Measurements from ENCODE around the gene PSMD2.

DNA sequence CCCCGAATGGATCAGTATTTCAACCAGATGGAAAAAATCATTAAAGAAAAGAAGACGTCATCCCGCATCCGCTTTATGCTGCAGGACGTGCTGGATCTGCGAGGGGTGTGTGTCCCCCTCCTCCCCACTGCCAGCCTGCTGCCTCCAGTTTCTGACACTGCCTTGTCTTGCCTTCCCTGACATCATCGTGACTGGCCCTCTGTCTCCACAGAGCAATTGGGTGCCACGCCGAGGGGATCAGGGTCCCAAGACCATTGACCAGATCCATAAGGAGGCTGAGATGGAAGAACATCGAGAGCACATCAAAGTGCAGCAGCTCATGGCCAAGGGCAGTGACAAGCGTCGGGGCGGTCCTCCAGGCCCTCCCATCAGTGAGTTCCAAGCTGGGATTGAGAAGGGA is 26.2 kb downstream of the PSMD2 start:
- TF ChIP-seq, protein P1, sequence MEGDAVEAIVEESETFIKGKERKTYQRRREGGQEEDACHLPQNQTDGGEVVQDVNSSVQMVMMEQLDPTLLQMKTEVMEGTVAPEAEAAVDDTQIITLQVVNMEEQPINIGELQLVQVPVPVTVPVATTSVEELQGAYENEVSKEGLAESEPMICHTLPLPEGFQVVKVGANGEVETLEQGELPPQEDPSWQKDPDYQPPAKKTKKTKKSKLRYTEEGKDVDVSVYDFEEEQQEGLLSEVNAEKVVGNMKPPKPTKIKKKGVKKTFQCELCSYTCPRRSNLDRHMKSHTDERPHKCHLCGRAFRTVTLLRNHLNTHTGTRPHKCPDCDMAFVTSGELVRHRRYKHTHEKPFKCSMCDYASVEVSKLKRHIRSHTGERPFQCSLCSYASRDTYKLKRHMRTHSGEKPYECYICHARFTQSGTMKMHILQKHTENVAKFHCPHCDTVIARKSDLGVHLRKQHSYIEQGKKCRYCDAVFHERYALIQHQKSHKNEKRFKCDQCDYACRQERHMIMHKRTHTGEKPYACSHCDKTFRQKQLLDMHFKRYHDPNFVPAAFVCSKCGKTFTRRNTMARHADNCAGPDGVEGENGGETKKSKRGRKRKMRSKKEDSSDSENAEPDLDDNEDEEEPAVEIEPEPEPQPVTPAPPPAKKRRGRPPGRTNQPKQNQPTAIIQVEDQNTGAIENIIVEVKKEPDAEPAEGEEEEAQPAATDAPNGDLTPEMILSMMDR (IDR thresholded peaks at IDR 0.05; ENCODE audit: insufficient read depth, low read length, poor library complexity, severe bottlenecking), result no peak
- TF ChIP-seq EZH2phosphoT487 (conservative IDR thresholded peaks at IDR 0.05; ENCODE audit: low read length), result no peak
